OCI-LY3 (cell line): Measurements from ENCODE around the gene PLP1.
"Not testable (repeated sequence)": the region's sequence is repeated elsewhere in the genome, so short reads cannot be mapped to it uniquely, and the experiment has no call there.

Experiments used
- H2AFZ ChIP-seq: fragments of 200-600, 300-600 bp; shearing (Covaris generic); 2 replicates; pipeline ENCODE4 v1.6.0; 2014; ENCODE audit warnings: antibody characterized with exemption, low read depth, low read length
- H3K27ac ChIP-seq: fragments of 200-600, 300-600 bp; sonication (generic); 2 replicates; pipeline ENCODE4 v1.5.1; 2014; ENCODE audit warnings: mild to moderate bottlenecking, low read length, moderate library complexity, mixed read lengths
- H3K27me3 ChIP-seq: fragments of 200-600, 300-600 bp; sonication (generic); 2 replicates; pipeline ENCODE4 v1.6.1; 2014; ENCODE audit warnings: low read depth, low read length, mixed read lengths
- H3K36me3 ChIP-seq: fragments of 200-600, 300-600 bp; sonication (generic); replicated peaks from 2 replicates; pipeline ENCODE3; 2014; ENCODE audit warnings: low read depth, low read length, mixed read lengths
- H3K4me1 ChIP-seq: fragments of 300-600, 200-600 bp; sonication (generic); 2 replicates; pipeline ENCODE4 v1.6.1; 2014; ENCODE audit warnings: low read length, mixed read lengths
- H3K4me2 ChIP-seq: fragments of 200-600, 300-600 bp; sonication (generic); 2 replicates; pipeline ENCODE4 v1.6.1; 2014; ENCODE audit warnings: low read length, mixed read lengths
- H3K4me3 ChIP-seq: fragments of 300-600, 200-600 bp; sonication (generic); 2 replicates; pipeline ENCODE4 v1.5.1; 2014; ENCODE audit warnings: antibody characterized with exemption, mild to moderate bottlenecking, low read length, moderate library complexity
- H3K79me2 ChIP-seq: fragments of 300-600, 200-600 bp; shearing (Covaris generic); 2 replicates; pipeline ENCODE4 v1.6.1; 2014; ENCODE audit warnings: mild to moderate bottlenecking, low read length, mixed read lengths
- H3K9ac ChIP-seq: fragments of 300-600, 200-600 bp; shearing (Covaris generic); 2 replicates; pipeline ENCODE4 v1.6.0; 2014; ENCODE audit warnings: mild to moderate bottlenecking, low read length, moderate library complexity
- H3K9me3 ChIP-seq: fragments of 200-600, 300-600 bp; shearing (Covaris generic); 2 replicates; pipeline ENCODE4 v1.6.1; 2014; ENCODE audit warnings: low read length, mixed read lengths; ENCODE audit not compliant: insufficient read depth
- H4K20me1 ChIP-seq: fragments of 200-600, 300-600 bp; sonication (generic); 2 replicates; pipeline ENCODE4 v1.6.1; 2016; ENCODE audit warnings: low read length, mixed read lengths; ENCODE audit not compliant: insufficient read depth
- CTCF ChIP-seq: fragments of 200-600, 300-600 bp; sonication (generic); IDR thresholded peaks from 2 replicates; pipeline ENCODE4 v1.5.1; 2014; ENCODE audit warnings: antibody characterized with exemption, low read length, low read depth
- EZH2phosphoT487 ChIP-seq: fragments of 200-600 bp; shearing (Covaris generic); IDR thresholded peaks from 2 replicates; pipeline ENCODE4 v1.6.1; 2018; ENCODE audit warnings: antibody characterized with exemption, mixed run types, low read depth

Gene PLP1

GRCh38 chrX:103754401-103754800 lies 22.2 kb upstream of the PLP1 start:
- Histone ChIP-seq H2AFZ (no peak overlapping the region), H3K9ac (no peak overlapping the region), H3K4me3 (no peak overlapping the region), H3K4me1 (no peaks in the 10 kb centered on the region), H3K27ac (no peak overlapping the region), H3K79me2 (no peaks in the 10 kb centered on the region), H3K27me3 (no peaks in the 10 kb centered on the region), H4K20me1 (no peaks in the 10 kb centered on the region), H3K9me3 (no peaks in the 10 kb centered on the region), H3K36me3 (no peaks in the 10 kb centered on the region), H3K4me2 (no peak overlapping the region)
- TF ChIP-seq EZH2phosphoT487 (no peak), CTCF (no peak)

- no peak overlapping the region for H3K9ac ChIP-seq
- H2AFZ ChIP-seq, result no peak overlapping the region
- H3K4me2 ChIP-seq, result no peak overlapping the region
- no peaks in the 10 kb centered on the region for H3K9me3 ChIP-seq
- H4K20me1 ChIP-seq, result no peaks in the 10 kb centered on the region
- H3K79me2 ChIP-seq, result no peaks in the 10 kb centered on the region
- H3K27ac ChIP-seq, result no peak overlapping the region
- no peak for TF ChIP-seq CTCF
- no peak for TF ChIP-seq EZH2phosphoT487
- no peaks in the 10 kb centered on the region for H3K27me3 ChIP-seq
- H3K36me3 ChIP-seq, result no peaks in the 10 kb centered on the region
- no peak overlapping the region for H3K4me3 ChIP-seq
- H3K4me1 ChIP-seq, result no peaks in the 10 kb centered on the region
Observed at GRCh38 chrX:103756736-103757135, 19.9 kb upstream of the PLP1 start.

GRCh38 chrX:103758555-103758954 lies 18.1 kb upstream of the PLP1 start:
- H3K4me1 ChIP-seq, result no peaks in the 10 kb centered on the region
- TF ChIP-seq EZH2phosphoT487 (no peak), CTCF (no peak)
- H3K36me3 ChIP-seq, result no peaks in the 10 kb centered on the region
- no peaks in the 10 kb centered on the region for H4K20me1 ChIP-seq
- H3K79me2 ChIP-seq, result no peaks in the 10 kb centered on the region
- no peak overlapping the region for H3K27ac ChIP-seq
- H3K27me3 ChIP-seq, result no peaks in the 10 kb centered on the region
- no peak overlapping the region for H3K4me2 ChIP-seq
- no peak overlapping the region for H3K9ac ChIP-seq
- H3K4me3 ChIP-seq, result no peak overlapping the region
- H2AFZ ChIP-seq, result no peak overlapping the region
- H3K9me3 ChIP-seq, result no peaks in the 10 kb centered on the region

- not testable (repeated sequence) for H3K4me3 ChIP-seq, H3K36me3 ChIP-seq, H3K9me3 ChIP-seq, H3K4me2 ChIP-seq, H4K20me1 ChIP-seq, H3K4me1 ChIP-seq, H3K27ac ChIP-seq, H3K79me2 ChIP-seq, H2AFZ ChIP-seq, H3K9ac ChIP-seq, H3K27me3 ChIP-seq
Observed at GRCh38 chrX:103763541-103763940, 13.1 kb upstream of the PLP1 start.

- not testable (repeated sequence) for H3K9me3 ChIP-seq, H3K27ac ChIP-seq, H3K36me3 ChIP-seq, H3K4me2 ChIP-seq, H3K79me2 ChIP-seq, H4K20me1 ChIP-seq, H2AFZ ChIP-seq, H3K27me3 ChIP-seq, H3K4me1 ChIP-seq, H3K4me3 ChIP-seq, H3K9ac ChIP-seq
Observed at GRCh38 chrX:103766813-103767555, 9.7 kb upstream of the PLP1 start.
